ENCODE measurements around the gene IKBIP.
A peak's percentile ranks its signal among the peaks of the same experiment; 100 is the strongest.
"Not testable (repeated sequence)": the region's sequence is repeated elsewhere in the genome, so short reads cannot be mapped to it uniquely, and the experiment has no call there.

Gene IKBIP

GRCh38 chr12:98635657-98636323 lies 8.8 kb downstream of the IKBIP start:
- DNase-seq, result no peak

GRCh38 chr12:98618952-98619351 lies 25.6 kb downstream of the IKBIP start:
- DNase-seq, result no peak

GRCh38 chr12:98612696-98613334 lies 31.8 kb downstream of the IKBIP start:
- no peak for DNase-seq

GRCh38 chr12:98610596-98610995 lies 34.0 kb downstream of the IKBIP start:
- no peak for DNase-seq

GRCh38 chr12:98606359-98606988 lies 38.1 kb downstream of the IKBIP start:
- DNase-seq, result no peak

GRCh38 chr12:98601924-98602323 lies 42.7 kb downstream of the IKBIP start:
- DNase-seq, result no peak

GRCh38 chr12:98597313-98597712 lies 47.3 kb downstream of the IKBIP start:
- not testable (repeated sequence) for DNase-seq

- DNase-seq, result no peak
These were observed 49.2 kb downstream of the IKBIP start for GRCh38 chr12:98595243-98595988.

- no peak for DNase-seq
These were observed 50.3 kb downstream of the IKBIP start for GRCh38 chr12:98594050-98594835.

- peak; percentile 95 for DNase-seq
These were observed 51.1 kb downstream of the IKBIP start, which contains the start of gene SLC25A3 for GRCh38 chr12:98593351-98594049. Gene SLC25A3, plus strand, starts transcription at chr12:98593686. Its CDS starts 293 bp downstream, at chr12:98593979.

- no peak for DNase-seq
These were observed 51.7 kb downstream of the IKBIP start for GRCh38 chr12:98592825-98593322.

GRCh38 chr12:98591209-98591608 lies 53.4 kb downstream of the IKBIP start:
- DNase-seq, result no peak

- no peak for DNase-seq
These were observed 57.5 kb downstream of the IKBIP start for GRCh38 chr12:98587084-98587483.

- no peak for DNase-seq
These were observed 62.5 kb downstream of the IKBIP start for GRCh38 chr12:98582093-98582492.

GRCh38 chr12:98581101-98581500 lies 63.5 kb downstream of the IKBIP start:
- DNase-seq, result no peak

GRCh38 chr12:98580695-98581094 lies 63.9 kb downstream of the IKBIP start:
- no peak for DNase-seq

- no peak for DNase-seq
These were observed 64.8 kb downstream of the IKBIP start for GRCh38 chr12:98579835-98580234.

- no peak for DNase-seq
These were observed 65.2 kb downstream of the IKBIP start for GRCh38 chr12:98579347-98579746.

GRCh38 chr12:98578821-98579220 lies 65.8 kb downstream of the IKBIP start:
- DNase-seq, result no peak

GRCh38 chr12:98578392-98578791 lies 66.2 kb downstream of the IKBIP start:
- DNase-seq, result no peak

- DNase-seq, result not testable (repeated sequence)
These were observed 67.8 kb downstream of the IKBIP start for GRCh38 chr12:98576795-98577194.

- no peak for DNase-seq
These were observed 69.6 kb downstream of the IKBIP start for GRCh38 chr12:98575013-98575412.
